GM12872 (cell line): ENCODE data around the gene ARPC1A.

ENCODE experiments used
- CTCF ChIP-seq: IDR thresholded peaks from 3 replicates; pipeline ENCODE4 v1.5.1; 2011; ENCODE audit warnings: low read depth, mild to moderate bottlenecking, low read length, moderate library complexity; ENCODE audit not compliant: insufficient read depth

The ARPC1A gene

GRCh38 chr7:99325592-99326407 lies at the start of gene ARPC1A:
Gene ARPC1A, plus strand, starts transcription at chr7:99325898. Its CDS starts 7,456 bp downstream, at chr7:99333354.
- TF ChIP-seq CTCF, result 0 out of 3 replicates have a peak, but pooled peaks have one; percentile 11

GRCh38 chr7:99278180-99278579 lies 47.5 kb upstream of the ARPC1A start:
- peak; percentile 21; the same call in 1 of the 3 replicates for TF ChIP-seq CTCF

DNA sequence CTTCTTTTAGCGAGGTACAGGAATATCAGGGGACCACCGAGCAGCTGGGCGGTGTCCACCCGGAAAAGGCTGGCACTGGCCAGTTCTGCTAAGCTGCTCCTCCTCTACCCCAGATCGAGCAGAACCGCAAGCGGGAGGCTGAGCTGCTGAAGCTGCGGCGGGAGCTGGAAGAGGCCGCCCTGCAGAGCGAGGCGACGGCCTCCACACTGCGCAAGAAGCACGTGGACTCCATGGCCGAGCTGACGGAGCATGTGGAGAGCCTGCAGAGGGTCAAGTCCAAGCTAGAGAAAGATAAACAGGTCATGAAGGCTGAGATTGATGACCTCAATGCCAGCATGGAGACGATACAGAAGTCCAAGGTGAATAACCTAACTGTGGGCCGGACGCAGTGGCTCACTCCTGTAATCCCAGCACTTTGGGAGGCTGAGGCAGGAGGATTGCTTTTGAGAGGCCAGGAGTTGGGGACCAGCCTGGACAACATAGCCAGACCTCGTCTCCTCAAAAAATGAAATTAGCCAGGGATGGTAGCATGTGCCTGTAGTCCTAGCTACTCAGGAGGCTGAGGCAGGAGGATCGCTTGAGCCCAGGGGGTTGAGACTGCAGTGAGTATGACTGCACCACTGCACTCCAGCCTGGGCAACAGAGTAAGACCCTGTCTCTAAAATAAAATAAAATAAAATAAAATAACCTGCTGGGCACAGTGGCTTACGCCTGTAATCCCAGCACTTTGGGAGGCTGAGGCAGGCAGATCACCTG lies 37.7 kb upstream of the ARPC1A start:
- TF ChIP-seq CTCF, result no peak

DNA sequence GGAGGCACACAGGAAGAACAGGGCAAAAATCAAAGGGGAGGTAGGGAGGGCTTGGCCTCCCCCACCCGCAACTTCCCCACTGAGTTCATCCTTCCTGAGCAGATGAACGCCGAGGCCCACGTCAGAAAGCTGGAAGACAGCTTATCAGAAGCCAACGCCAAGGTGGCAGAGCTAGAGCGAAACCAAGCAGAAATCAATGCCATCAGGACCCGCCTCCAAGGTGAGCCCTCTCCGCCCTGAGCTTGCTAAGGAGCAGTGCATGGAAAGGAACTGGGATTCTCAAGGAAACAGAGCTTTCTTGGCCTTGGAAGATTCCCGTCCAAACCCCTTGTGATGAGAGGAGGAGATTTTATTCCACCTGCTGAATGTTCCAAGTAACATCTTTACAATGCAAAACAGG lies 36.5 kb upstream of the ARPC1A start:
- no peak for TF ChIP-seq CTCF

DNA sequence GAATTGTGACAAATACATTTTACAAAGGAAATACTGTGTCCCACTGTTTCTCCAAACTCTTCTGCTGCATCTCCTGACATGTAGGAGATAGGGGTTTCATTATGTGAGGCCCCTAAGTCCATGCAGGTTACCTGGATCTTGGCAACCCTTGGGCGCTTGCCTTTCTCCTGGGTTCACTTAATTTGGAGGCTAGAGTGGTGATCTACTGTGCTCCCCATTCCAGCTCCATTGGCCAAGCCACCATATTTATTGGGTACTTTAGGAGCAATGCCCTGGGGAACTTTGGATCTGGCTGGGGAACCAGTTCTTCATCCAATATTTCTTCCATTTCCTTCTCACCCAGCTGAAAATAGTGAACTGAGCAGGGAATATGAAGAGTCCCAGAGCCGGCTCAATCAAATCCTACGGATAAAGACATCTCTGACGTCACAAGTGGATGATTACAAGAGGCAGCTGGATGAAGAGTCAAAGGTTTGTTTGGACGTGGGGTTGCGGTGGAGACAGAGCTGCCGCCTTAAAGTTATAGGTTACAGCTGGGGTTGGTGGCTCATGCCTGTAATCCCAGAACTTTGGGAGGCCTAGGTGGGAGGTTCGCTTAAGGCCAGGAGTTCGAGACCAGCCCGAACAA lies 34.6 kb upstream of the ARPC1A start:
- no peak for TF ChIP-seq CTCF

- no peak for TF ChIP-seq CTCF
Measured at GRCh38 chr7:99292127-99292526, 33.6 kb upstream of the ARPC1A start.

DNA sequence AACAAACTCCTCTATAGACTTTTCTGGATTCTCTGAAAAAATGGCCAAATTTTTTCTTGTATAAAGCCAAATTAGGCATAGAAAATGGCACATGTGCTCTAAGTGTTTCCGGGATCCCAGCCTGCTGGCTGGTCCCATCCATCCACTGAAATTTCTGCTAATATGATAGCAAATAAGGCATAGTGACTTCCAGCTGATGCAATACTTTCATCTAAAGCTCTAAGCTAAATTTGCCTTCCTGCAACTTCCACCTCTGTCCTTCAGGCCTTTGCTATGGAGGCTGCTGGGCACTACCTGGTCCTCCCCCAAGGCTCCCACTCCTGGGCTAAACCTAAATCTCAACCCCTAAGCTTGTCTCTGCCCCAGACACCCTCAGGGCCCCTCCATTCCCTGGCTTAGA lies 32.5 kb upstream of the ARPC1A start:
- TF ChIP-seq CTCF, result no peak
